GM12873 (cell line): Measurements from ENCODE around the gene TBL1X.

Experiments used
- TF ChIP-seq, protein P1 (sequence below): IDR thresholded peaks from 2 replicates; pipeline ENCODE4 v1.5.1; 2012; ENCODE audit warnings: low read depth, mild to moderate bottlenecking, moderate library complexity, low read length, control low read depth; ENCODE audit not compliant: insufficient read depth; ENCODE audit errors: missing control alignments

Gene TBL1X

DNA sequence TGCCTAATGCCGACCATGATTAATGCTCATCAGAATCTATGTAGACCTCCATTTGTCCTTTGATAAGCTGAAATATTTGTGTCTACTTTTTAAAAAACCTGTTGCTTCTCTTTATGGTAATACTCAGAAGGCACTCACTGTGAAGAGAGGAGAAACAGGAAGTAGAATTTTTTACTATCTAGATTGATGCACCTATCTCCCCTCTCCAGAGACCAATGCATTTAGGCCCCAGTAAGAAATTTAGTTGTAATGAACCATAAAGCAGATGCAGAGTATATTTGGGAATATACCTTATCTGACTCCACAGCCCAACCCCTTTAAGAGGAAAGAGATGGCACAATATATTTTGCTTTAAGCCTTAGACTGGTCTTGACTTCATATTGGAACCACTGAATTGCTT is 11.1 kb downstream of the TBL1X start:
- TF ChIP-seq, protein P1, sequence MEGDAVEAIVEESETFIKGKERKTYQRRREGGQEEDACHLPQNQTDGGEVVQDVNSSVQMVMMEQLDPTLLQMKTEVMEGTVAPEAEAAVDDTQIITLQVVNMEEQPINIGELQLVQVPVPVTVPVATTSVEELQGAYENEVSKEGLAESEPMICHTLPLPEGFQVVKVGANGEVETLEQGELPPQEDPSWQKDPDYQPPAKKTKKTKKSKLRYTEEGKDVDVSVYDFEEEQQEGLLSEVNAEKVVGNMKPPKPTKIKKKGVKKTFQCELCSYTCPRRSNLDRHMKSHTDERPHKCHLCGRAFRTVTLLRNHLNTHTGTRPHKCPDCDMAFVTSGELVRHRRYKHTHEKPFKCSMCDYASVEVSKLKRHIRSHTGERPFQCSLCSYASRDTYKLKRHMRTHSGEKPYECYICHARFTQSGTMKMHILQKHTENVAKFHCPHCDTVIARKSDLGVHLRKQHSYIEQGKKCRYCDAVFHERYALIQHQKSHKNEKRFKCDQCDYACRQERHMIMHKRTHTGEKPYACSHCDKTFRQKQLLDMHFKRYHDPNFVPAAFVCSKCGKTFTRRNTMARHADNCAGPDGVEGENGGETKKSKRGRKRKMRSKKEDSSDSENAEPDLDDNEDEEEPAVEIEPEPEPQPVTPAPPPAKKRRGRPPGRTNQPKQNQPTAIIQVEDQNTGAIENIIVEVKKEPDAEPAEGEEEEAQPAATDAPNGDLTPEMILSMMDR = no peak

DNA sequence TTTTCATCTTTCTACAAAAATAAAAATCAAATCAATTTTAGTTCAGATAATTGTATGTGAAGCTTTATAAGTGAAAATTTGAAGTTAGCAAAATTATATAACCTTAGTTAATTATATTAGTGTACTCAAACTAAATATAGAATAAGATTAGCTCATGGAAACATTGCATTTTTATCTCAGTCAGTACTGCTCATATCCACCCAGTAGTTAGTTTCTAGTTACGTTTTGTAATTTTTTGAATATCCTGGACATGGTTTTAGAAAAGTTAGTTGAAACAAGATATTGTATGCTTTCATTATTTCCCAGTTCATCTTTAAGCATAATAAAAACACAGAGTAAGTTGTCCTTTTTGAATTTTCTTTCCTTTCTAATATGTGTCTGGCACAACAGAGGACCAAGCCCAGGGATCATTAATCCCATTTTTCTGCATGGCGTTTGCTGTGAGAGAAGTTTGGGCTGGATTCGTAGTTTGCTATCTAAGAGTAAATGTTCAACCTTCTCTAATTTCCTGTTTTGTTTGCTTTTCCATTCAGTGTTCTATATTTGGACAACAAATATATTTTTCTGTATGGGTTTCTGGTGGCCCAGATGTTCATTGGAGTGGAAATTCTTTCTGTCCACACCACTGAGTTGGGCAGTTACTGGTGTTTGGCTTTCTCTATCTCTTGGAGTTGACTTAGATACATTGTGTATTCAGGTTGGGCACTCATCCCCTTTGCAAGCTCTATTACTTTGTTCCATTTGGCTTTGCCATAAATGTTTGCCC is 12.1 kb downstream of the TBL1X start:
- TF ChIP-seq, protein P1 = no peak

DNA sequence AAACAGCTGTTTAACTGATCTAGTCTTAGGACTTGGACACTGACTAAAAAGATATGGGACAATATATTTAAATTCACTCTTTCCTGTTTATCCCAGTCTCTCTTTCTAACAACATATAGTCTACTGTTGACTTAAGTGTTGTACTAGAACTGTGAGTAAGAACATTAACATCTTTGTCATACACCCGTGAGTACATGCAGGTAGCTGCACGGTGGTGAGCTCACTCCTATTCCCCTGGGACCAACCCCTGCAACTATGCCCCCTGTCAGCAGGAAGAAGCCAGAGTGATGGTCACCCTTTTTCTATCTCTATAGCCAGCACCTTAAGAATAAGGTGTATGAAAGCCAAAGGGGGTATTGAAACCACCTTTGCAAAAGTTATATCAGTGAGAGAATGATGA is 17.6 kb downstream of the TBL1X start:
- TF ChIP-seq, protein P1 = no peak

DNA sequence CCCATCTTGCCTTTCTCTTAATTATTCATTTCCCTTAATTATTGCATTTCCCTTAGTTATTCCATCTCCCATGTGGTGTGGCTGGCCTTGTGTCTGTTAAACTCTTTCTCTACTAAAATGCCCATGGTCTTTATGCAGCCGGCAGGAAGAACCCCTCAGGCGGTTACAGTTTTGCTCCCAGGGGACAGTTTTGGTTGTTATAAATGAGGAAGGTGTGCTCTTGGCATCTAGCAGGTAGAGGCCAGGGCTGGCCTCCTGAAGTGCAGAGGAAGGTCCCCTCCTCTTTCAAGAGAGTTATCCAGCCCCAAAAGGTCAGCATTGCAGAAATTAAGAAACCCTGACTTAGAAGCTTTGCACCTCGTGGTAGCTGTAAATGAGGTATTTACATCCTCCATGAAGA is 18.0 kb downstream of the TBL1X start:
- TF ChIP-seq, protein P1 = no peak

DNA sequence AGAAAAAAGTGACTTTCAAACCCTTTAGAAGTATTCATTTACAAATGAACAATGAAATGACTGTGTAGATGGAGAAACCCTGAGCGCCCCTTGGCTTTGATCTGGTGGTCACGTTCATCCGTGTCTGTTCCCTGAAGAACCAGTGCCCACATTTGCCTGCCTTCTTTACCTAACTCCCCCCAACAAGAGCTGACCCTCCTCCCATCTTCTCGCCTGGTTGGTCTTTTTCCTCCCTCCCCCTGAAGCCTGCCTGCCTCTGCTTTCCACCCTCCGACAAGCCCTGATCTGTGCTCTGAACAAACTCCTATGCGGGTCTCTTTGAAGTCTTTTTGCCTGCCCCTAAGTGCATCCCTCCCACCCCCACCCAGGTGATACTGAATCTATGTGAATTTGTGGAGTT is 18.5 kb downstream of the TBL1X start:
- TF ChIP-seq, protein P1 = no peak

DNA sequence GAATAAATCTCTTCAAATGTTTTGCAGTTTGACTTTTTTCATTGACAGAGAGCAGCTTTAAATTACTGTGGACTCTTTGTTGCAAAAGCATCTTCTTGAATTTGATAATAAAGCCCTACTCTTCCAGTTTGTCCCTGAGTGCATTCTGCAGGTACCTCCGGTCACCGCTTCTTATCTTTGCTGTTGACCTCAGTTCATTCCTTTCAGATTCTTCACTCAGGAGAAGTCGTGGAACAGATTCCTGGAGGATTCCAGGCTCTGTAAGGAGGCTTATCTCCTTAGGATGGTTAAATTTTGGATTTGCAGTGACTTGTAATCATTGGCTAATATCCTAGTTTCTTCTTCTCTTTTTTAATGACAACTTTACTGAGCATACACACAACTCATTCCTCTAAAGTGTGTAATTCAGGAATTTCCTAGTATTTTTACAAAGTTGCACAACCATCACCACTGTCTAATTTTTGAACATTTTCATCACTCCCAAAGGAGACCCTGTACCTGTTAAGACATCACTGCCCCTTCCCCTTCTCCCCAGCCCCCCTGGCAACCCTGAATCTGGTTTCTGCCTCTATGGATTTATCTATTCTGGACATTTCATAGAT is 22.0 kb downstream of the TBL1X start:
- TF ChIP-seq, protein P1 = no peak

DNA sequence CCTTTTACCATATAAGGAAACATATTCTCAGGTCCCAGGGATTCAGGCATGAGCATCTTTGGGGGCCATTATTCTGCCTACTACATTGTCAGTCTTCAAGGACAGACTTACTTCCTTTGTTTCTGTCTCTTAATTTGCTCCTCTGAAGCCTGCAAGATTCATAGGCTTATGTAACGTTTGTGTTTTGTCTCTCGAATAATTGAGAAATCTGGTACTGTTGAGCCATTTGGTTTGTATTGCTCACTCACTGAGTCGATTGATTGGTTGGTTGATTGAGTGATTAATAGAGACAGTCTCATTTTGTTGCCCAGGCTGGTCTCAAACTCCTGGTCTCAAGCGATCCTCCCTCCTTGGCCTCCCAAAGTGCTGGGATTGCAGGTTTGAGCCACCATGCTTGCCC is 23.7 kb downstream of the TBL1X start:
- TF ChIP-seq, protein P1 = no peak
